H1 (cell line): Measurements from ENCODE around the gene INPP4B. TPM values are rescaled to one million over a fixed set of nuclear protein-coding genes. Genes with fewer than 3 reads are reported as not detected.

Experiments
- CTCF ChIA-PET: fragments of 300-600 bp; sonication (Branson Sonifier 250); formaldehyde crosslinking; loops from one replicate; lab custom pipeline; 2021; ENCODE audit not compliant: partially characterized antibody; lab: Charles Lee
- POLR2A ChIA-PET: fragments of 300-600 bp; sonication (Branson Sonifier 250); formaldehyde crosslinking; loops from one replicate; lab custom pipeline; 2021; ENCODE audit warnings: inconsistent platforms; ENCODE audit not compliant: partially characterized antibody; lab: Charles Lee
- DNase-seq, 2 experiments: peaks; one replicate each; pipeline versions ENCODE4 v3.0.0 to v3.0.0-alpha.2; 2010 to 2022; ENCODE audit warnings: low spot score in 2 of 2, low read depth in 1 of 2, mixed read lengths in 1 of 2
- FAIRE-seq: peaks from 2 replicates; lab custom pipeline; 2011; peaks lifted over from hg19 to GRCh38; lab: Jason Lieb, UNC
- H2AFZ ChIP-seq: 2 replicates; pipeline ENCODE4 v1.8.1; 2012; ENCODE audit warnings: low read length, inconsistent platforms
- H2AK5ac ChIP-seq: 2 replicates; pipeline ENCODE4 v1.6.1; 2013; ENCODE audit warnings: low read depth, low read length
- H2BK120ac ChIP-seq: replicated peaks from 2 replicates; pipeline ENCODE3; 2013; ENCODE audit warnings: low read depth, low read length, inconsistent platforms
- H2BK12ac ChIP-seq: 2 replicates; pipeline ENCODE4 v1.6.1; 2013; ENCODE audit warnings: low read depth, low read length
- H2BK15ac ChIP-seq: 2 replicates; pipeline ENCODE4 v1.6.1; 2013; ENCODE audit warnings: low read length
- H2BK20ac ChIP-seq: 2 replicates; pipeline ENCODE4 v1.6.1; 2013; ENCODE audit warnings: low read length
- H2BK5ac ChIP-seq: 2 replicates; pipeline ENCODE4 v1.6.1; 2013; ENCODE audit warnings: low read depth, low read length
- H3K14ac ChIP-seq: 2 replicates; pipeline ENCODE4 v1.6.1; 2013; ENCODE audit warnings: inconsistent platforms; ENCODE audit not compliant: insufficient read length
- H3K18ac ChIP-seq: 2 replicates; pipeline ENCODE4 v1.6.1; 2013; ENCODE audit warnings: low read length; ENCODE audit errors: extremely low read depth
- H3K23ac ChIP-seq: 2 replicates; pipeline ENCODE4 v1.6.1; 2013; ENCODE audit warnings: inconsistent platforms; ENCODE audit not compliant: insufficient read length
- H3K23me2 ChIP-seq: 2 replicates; pipeline ENCODE4 v1.6.1; 2013; ENCODE audit warnings: low read depth, low read length
- H3K27ac ChIP-seq: 2 replicates; pipeline ENCODE4 v1.6.1; 2011; ENCODE audit warnings: low read depth, low read length, inconsistent platforms
- H3K27me3 ChIP-seq, 4 experiments: replicated peaks in 1 of 4; 1 replicate in 1 of 4; 2 replicates in 3 of 4; pipeline versions ENCODE4 v1.6.1 to v1.8.1; 2011 to 2013; ENCODE audit warnings: low read length in 3 of 4, mild to moderate bottlenecking in 3 of 4, inconsistent platforms in 2 of 4, mixed read lengths in 2 of 4, moderate library complexity in 1 of 4; ENCODE audit not compliant: control insufficient read depth in 3 of 4, insufficient read depth in 3 of 4; ENCODE audit errors: extremely low read depth in 1 of 4
- H3K36me3 ChIP-seq, 4 experiments: 2 replicates each; pipeline versions ENCODE4 v1.6.1 to v1.8.1; 2011 to 2013; ENCODE audit warnings: mild to moderate bottlenecking in 4 of 4, low read length in 3 of 4, moderate library complexity in 2 of 4, control low read depth in 1 of 4, inconsistent platforms in 1 of 4; ENCODE audit not compliant: insufficient read depth in 4 of 4, control insufficient read depth in 2 of 4
- H3K4ac ChIP-seq: replicated peaks from 2 replicates; pipeline ENCODE3; 2013; ENCODE audit warnings: low read length, low read depth, mixed read lengths, inconsistent platforms; ENCODE audit not compliant: insufficient read length
- H3K4me1 ChIP-seq, 4 experiments: replicated peaks in 1 of 4; 1 replicate in 1 of 4; 2 replicates in 3 of 4; pipeline versions ENCODE4 v1.6.1 to v1.8.1; 2011 to 2013; ENCODE audit warnings: low read length in 3 of 4, inconsistent platforms in 2 of 4, mixed read lengths in 1 of 4; ENCODE audit not compliant: insufficient read depth in 4 of 4, control insufficient read depth in 3 of 4
- H3K4me2 ChIP-seq, 2 experiments: 2 replicates each; pipeline versions ENCODE4 v1.6.1 to v1.8.1; 2011 to 2013; ENCODE audit warnings: low read depth in 2 of 2, low read length in 2 of 2, control low read depth in 1 of 2, inconsistent platforms in 1 of 2, mild to moderate bottlenecking in 1 of 2; ENCODE audit not compliant: insufficient read depth in 1 of 2
- H3K4me3 ChIP-seq, 4 experiments: fragments of 200-600, 300-600 bp in 1 of 4; sonication (generic), shearing (Covaris generic), sonication (Bioruptor Twin) in 1 of 4; 2 replicates each; pipeline versions ENCODE4 v1.5.1 to v1.8.1; 2011 to 2016; ENCODE audit warnings: low read length in 4 of 4, low read depth in 3 of 4, control low read depth in 2 of 4, inconsistent platforms in 2 of 4, mild to moderate bottlenecking in 2 of 4, mixed read lengths in 1 of 4, moderate library complexity in 1 of 4; ENCODE audit not compliant: insufficient read depth in 2 of 4; ENCODE audit errors: extremely low read depth in 1 of 4
- H3K56ac ChIP-seq: replicated peaks from 2 replicates; pipeline ENCODE3; 2013; ENCODE audit warnings: low read depth, mild to moderate bottlenecking, mixed read lengths, low read length, inconsistent platforms; ENCODE audit not compliant: insufficient read length
- H3K79me1 ChIP-seq: 2 replicates; pipeline ENCODE4 v1.6.1; 2013; ENCODE audit warnings: low read depth, low read length, control low read depth
- H3K79me2 ChIP-seq, 2 experiments: 2 replicates each; pipeline versions ENCODE4 v1.6.1 to v1.8.1; 2012 to 2013; ENCODE audit warnings: low read length in 2 of 2, mild to moderate bottlenecking in 2 of 2, inconsistent platforms in 1 of 2; ENCODE audit not compliant: insufficient read depth in 2 of 2, control insufficient read depth in 1 of 2
- H3K9ac ChIP-seq, 4 experiments: replicated peaks in 1 of 4; 1 replicate in 1 of 4; 2 replicates in 3 of 4; pipeline versions ENCODE4 v1.6.1 to v1.8.1; 2011 to 2013; ENCODE audit warnings: low read depth in 3 of 4, low read length in 3 of 4, control low read depth in 2 of 4, mild to moderate bottlenecking in 2 of 4, moderate library complexity in 2 of 4, inconsistent platforms in 1 of 4; ENCODE audit errors: extremely low read depth in 1 of 4
- H3K9me3 ChIP-seq, 2 experiments: 2 replicates each; pipeline versions ENCODE4 v1.6.1 to v1.8.1; 2012 to 2013; ENCODE audit warnings: mild to moderate bottlenecking in 2 of 2, moderate library complexity in 2 of 2, control low read depth in 1 of 2, inconsistent platforms in 1 of 2, low read depth in 1 of 2, low read length in 1 of 2, mixed read lengths in 1 of 2; ENCODE audit not compliant: insufficient read depth in 2 of 2
- H4K20me1 ChIP-seq, 2 experiments: replicated peaks in 1 of 2; 2 replicates each; pipeline versions ENCODE3 to v1.8.1; 2011 to 2013; ENCODE audit warnings: inconsistent platforms in 2 of 2, low read length in 2 of 2, mild to moderate bottlenecking in 1 of 2; ENCODE audit not compliant: insufficient read depth in 2 of 2, control insufficient read depth in 1 of 2
- H4K5ac ChIP-seq: 2 replicates; pipeline ENCODE4 v1.6.1; 2013; ENCODE audit warnings: low read length, low read depth, mixed read lengths, inconsistent platforms; ENCODE audit not compliant: insufficient read length
- H4K8ac ChIP-seq: 2 replicates; pipeline ENCODE4 v1.8.0; 2013; ENCODE audit warnings: mild to moderate bottlenecking, moderate library complexity, low read length, inconsistent platforms; ENCODE audit not compliant: insufficient read depth; ENCODE audit errors: extremely low read depth
- H4K91ac ChIP-seq: replicated peaks from 2 replicates; pipeline ENCODE3; 2013; ENCODE audit warnings: low read length, mixed read lengths, inconsistent platforms; ENCODE audit not compliant: insufficient read length
- ATF3 ChIP-seq: IDR thresholded peaks from 2 replicates; pipeline ENCODE4 v1.6.1; 2011; ENCODE audit warnings: low read depth, mild to moderate bottlenecking, low read length; ENCODE audit not compliant: insufficient read depth
- EP300 ChIP-seq, 2 experiments: IDR thresholded peaks; 1 replicate in 1 of 2; 2 replicates in 1 of 2; pipeline ENCODE4 v1.6.1; 2011 to 2012; ENCODE audit warnings: low read depth in 2 of 2, low read length in 2 of 2, mild to moderate bottlenecking in 2 of 2, borderline replicate concordance in 1 of 2, inconsistent platforms in 1 of 2, moderate library complexity in 1 of 2
- EZH2 ChIP-seq: fragments of 200-600 bp; sonication (generic); IDR thresholded peaks from 2 replicates; pipeline ENCODE4 v1.7.1; 2012; ENCODE audit warnings: low read depth, mild to moderate bottlenecking, moderate library complexity, low read length, inconsistent platforms; ENCODE audit not compliant: severe bottlenecking
- GTF2F1 ChIP-seq: IDR thresholded peaks from 2 replicates; pipeline ENCODE4 v1.6.1; 2012; ENCODE audit warnings: low read depth, low read length, improper control_type of control experiment, borderline replicate concordance
- HDAC2 ChIP-seq, 2 experiments: fragments of 300-600 bp in 1 of 2; sonication (generic) in 1 of 2; IDR thresholded peaks; 2 replicates each; pipeline ENCODE4 v1.6.1; 2011 to 2012; ENCODE audit warnings: low read depth in 2 of 2, low read length in 2 of 2, mild to moderate bottlenecking in 2 of 2, moderate library complexity in 2 of 2, borderline replicate concordance in 1 of 2, inconsistent platforms in 1 of 2
- JUND ChIP-seq: IDR thresholded peaks from 2 replicates; pipeline ENCODE4 v1.6.1; 2011; ENCODE audit warnings: mild to moderate bottlenecking, improper control_type of control experiment, low read length
- RAD21 ChIP-seq, 2 experiments: IDR thresholded peaks in 1 of 2; conservative IDR thresholded peaks in 1 of 2; 2 replicates each; pipeline ENCODE4 v1.6.1; 2011; ENCODE audit warnings: low read depth in 2 of 2, low read length in 2 of 2, improper control_type of control experiment in 1 of 2, inconsistent platforms in 1 of 2, mild to moderate bottlenecking in 1 of 2, moderate library complexity in 1 of 2
- RFX5 ChIP-seq: IDR thresholded peaks from 2 replicates; pipeline ENCODE4 v1.6.1; 2011; ENCODE audit warnings: low read depth, low read length, improper control_type of control experiment, borderline replicate concordance
- SP4 ChIP-seq: IDR thresholded peaks from 2 replicates; pipeline ENCODE4 v1.6.1; 2012; ENCODE audit warnings: low read length, inconsistent platforms
- TEAD4 ChIP-seq: IDR thresholded peaks from 2 replicates; pipeline ENCODE4 v1.6.1; 2012; ENCODE audit warnings: low read depth, low read length, inconsistent platforms, mixed read lengths
- USF2 ChIP-seq: IDR thresholded peaks from 2 replicates; pipeline ENCODE4 v1.6.1; 2011; ENCODE audit warnings: low read length, improper control_type of control experiment
- whole genome bisulfite sequencing, 2 experiments: shearing (Covaris generic) in 1 of 2; methylation state at CpG; one replicate each; pipeline versions ENCODE4 v1.1.6 to v1.1.7; 2013 to 2015; ENCODE audit warnings: low lambda C conversion rate in 2 of 2, mixed read lengths in 2 of 2, inconsistent platforms in 1 of 2, low coverage in 1 of 2, missing lambda C conversion rate in 1 of 2; ENCODE audit not compliant: insufficient replicate concordance in 2 of 2, insufficient coverage in 1 of 2, insufficient read length in 1 of 2; ENCODE audit errors: extremely low coverage in 1 of 2, missing lambda C conversion rate in 1 of 2; 5-methylcytosine and 5-hydroxymethylcytosine counted together
- polyA plus RNA-seq, 7 experiments: library from polyadenylated mRNA; depleted of rRNA in 3 of 7; stranded (reverse) in 5 of 7; unstranded in 2 of 7; fragments of >200 nt in 5 of 7; fragments of 200-250 nt in 2 of 7; gene quantifications; 1 replicate in 5 of 7; 2 replicates in 1 of 7; 4 replicates in 1 of 7; pipeline versions ENCODE4 v1.2.1 to v1.2.3, GENCODE V29; 2011 to 2013; ENCODE audit warnings: missing spikeins in 2 of 7, mixed read lengths in 2 of 7
- total RNA-seq: library from RNA; stranded (reverse); fragmentation: NEBNext Ultra II Directional; extraction: Animal tissue kit (Norgen Biotek cat#: 25700); gene quantifications from 2 replicates; pipeline ENCODE4 v1.2.1, GENCODE V29; 2021

The INPP4B gene
- total and polyA plus RNA-seq, 2 of the 8 experiments (the other 6 are each of a cell fraction or from before 2014, with no cell fraction given) = 0.11 to 0.54 TPM

GRCh38 chr4:142267101-142267500, 579.0 kb downstream of the INPP4B start:
- H3K79me2 ChIP-seq = no peaks in the 10 kb centered on the region
- WGBS, 2 experiments = 89% methylated on average over 3 of the region's 3 CpGs; no CpG with 5 or more reads in 1 of the 2 experiments
- TF ChIP-seq SP4 (no peak), EP300 (IDR thresholded peaks at IDR 0.05; ENCODE audit: borderline replicate concordance in 1 of 2, low read depth in 2 of 2, low read length in 2 of 2) (no peak), EZH2 (no peak), JUND (no peak), HDAC2 (IDR thresholded peaks at IDR 0.05; ENCODE audit: borderline replicate concordance in 1 of 2, low read depth in 2 of 2, low read length in 2 of 2) (no peak), RAD21 (IDR thresholded peaks at IDR 0.05 in 1 of 2, conservative IDR thresholded peaks at IDR 0.05 in 1 of 2; ENCODE audit: low read depth in 2 of 2, low read length in 2 of 2) (no peak), TEAD4 (no peak), ATF3 (no peak), GTF2F1 (no peak), USF2 (no peak), RFX5 (no peak)

More at GRCh38 chr4:142267101-142267500, 579.0 kb downstream of the INPP4B start:
- Histone ChIP-seq H3K9me3 (no peaks in the 10 kb centered on the region), H4K5ac (no peak overlapping the region), H2AK5ac (no peak overlapping the region), H3K56ac (no peak overlapping the region), H3K4me1 (peaks cover 0 to 5% (median 2%) of the 10 kb centered on the region in 4 experiments; a peak in 4 of 7 replicates), H3K4me2 (no peak overlapping the region), H3K9ac (no peak overlapping the region), H3K4me3 (no peak overlapping the region), H3K23me2 (no peaks in the 10 kb centered on the region), H3K18ac (no peak overlapping the region), H3K36me3 (no peaks in the 10 kb centered on the region), H3K79me1 (no peaks in the 10 kb centered on the region), H2BK15ac (no peak overlapping the region), H2BK5ac (no peak overlapping the region), H3K27me3 (no peaks in the 10 kb centered on the region), H3K4ac (no peak overlapping the region), H4K91ac (no peak overlapping the region), H2BK20ac (no peak overlapping the region), H2AFZ (no peak overlapping the region), H2BK120ac (no peak overlapping the region), H3K23ac (no peak overlapping the region), H3K14ac (no peak overlapping the region), H4K8ac (no peak overlapping the region), H4K20me1 (no peaks in the 10 kb centered on the region), H2BK12ac (no peak overlapping the region), H3K27ac (no peak overlapping the region)
- POLR2A ChIA-PET = no interaction called here
- FAIRE-seq = no peak
- CTCF ChIA-PET = no interaction called here
- DNase-seq = no peak
